CD14-positive monocyte (primary cell): ENCODE measurements around the gene DCUN1D4. TPM values are rescaled to one million over a fixed set of nuclear protein-coding genes. Genes with fewer than 3 reads are reported as not detected.

Experiments used
- DNase-seq, 3 donors: peaks; one replicate each; pipeline ENCODE4 v3.0.0-alpha.2; 2011 to 2022
- H2AFZ ChIP-seq: 2 replicates; pipeline ENCODE4 v1.6.0; 2012; ENCODE audit warnings: mild to moderate bottlenecking, low read depth, low read length, inconsistent platforms; ENCODE audit not compliant: insufficient read depth, poor library complexity, severe bottlenecking
- H3K27ac ChIP-seq, 2 donors: 1 replicate in 1 of 2; 2 replicates in 1 of 2; pipeline ENCODE4 v1.5.1; 2012 to 2013; ENCODE audit warnings: low read length in 2 of 2, control low read depth in 1 of 2, inconsistent platforms in 1 of 2, low read depth in 1 of 2, mild to moderate bottlenecking in 1 of 2
- H3K27me3 ChIP-seq, 2 donors: one replicate each; pipeline versions ENCODE4 v1.6.0 to v1.6.1; 2011 to 2013; ENCODE audit warnings: low read length in 2 of 2; ENCODE audit not compliant: control insufficient read depth in 2 of 2, insufficient read depth in 2 of 2
- H3K36me3 ChIP-seq, 2 donors: replicated peaks in 1 of 2; 1 replicate in 1 of 2; 2 replicates in 1 of 2; pipeline versions ENCODE4 v1.5.1 to v1.6.1; 2012 to 2013; ENCODE audit warnings: low read length in 2 of 2, control low read depth in 1 of 2, inconsistent platforms in 1 of 2, mild to moderate bottlenecking in 1 of 2; ENCODE audit not compliant: insufficient read depth in 2 of 2, control insufficient read depth in 1 of 2
- H3K4me1 ChIP-seq, 2 donors: 1 replicate in 1 of 2; 2 replicates in 1 of 2; pipeline versions ENCODE4 v1.5.1 to v1.6.1; 2012 to 2013; ENCODE audit warnings: low read length in 2 of 2, control low read depth in 1 of 2, inconsistent platforms in 1 of 2, mild to moderate bottlenecking in 1 of 2, moderate library complexity in 1 of 2; ENCODE audit not compliant: insufficient read depth in 2 of 2, control insufficient read depth in 1 of 2
- H3K4me2 ChIP-seq: replicated peaks from 2 replicates; pipeline ENCODE3; 2012; ENCODE audit warnings: low read length, moderate library complexity, mild to moderate bottlenecking; ENCODE audit not compliant: poor library complexity, severe bottlenecking; ENCODE audit errors: extremely low read depth
- H3K4me3 ChIP-seq, 3 experiments: fragments of 200-600 bp in 1 of 3; sonication (generic) in 1 of 3; replicated peaks in 1 of 3; 1 replicate in 2 of 3; 2 replicates in 1 of 3; pipeline ENCODE4 v1.5.1; 2011 to 2013; ENCODE audit warnings: low read length in 3 of 3, mild to moderate bottlenecking in 3 of 3, control low read depth in 2 of 3, low read depth in 2 of 3, inconsistent platforms in 1 of 3, moderate library complexity in 1 of 3
- H3K79me2 ChIP-seq: 2 replicates; pipeline ENCODE4 v1.6.0; 2012; ENCODE audit warnings: mild to moderate bottlenecking, control low read depth, inconsistent platforms, low read length, moderate library complexity; ENCODE audit not compliant: insufficient read depth
- H3K9ac ChIP-seq: 2 replicates; pipeline ENCODE4 v1.6.0; 2017; ENCODE audit warnings: low read length, mild to moderate bottlenecking; ENCODE audit not compliant: insufficient read depth, poor library complexity, severe bottlenecking
- H3K9me3 ChIP-seq, 2 donors: replicated peaks in 1 of 2; 1 replicate in 1 of 2; 2 replicates in 1 of 2; pipeline versions ENCODE4 v1.5.1 to v1.6.1; 2012 to 2013; ENCODE audit warnings: low read length in 2 of 2, control low read depth in 1 of 2; ENCODE audit not compliant: control insufficient read depth in 1 of 2, insufficient read depth in 1 of 2
- H4K20me1 ChIP-seq: 2 replicates; pipeline ENCODE4 v1.6.0; 2012; ENCODE audit warnings: mild to moderate bottlenecking, low read length, control low read depth, moderate library complexity; ENCODE audit not compliant: insufficient read depth
- H3K27ac Mint-ChIP-seq, 7 donors: one replicate each; pipeline ENCODE4 v1.8.0; 2020; ENCODE audit warnings: mild to moderate bottlenecking in 7 of 7, mixed read lengths in 7 of 7, moderate library complexity in 6 of 7, inconsistent platforms in 2 of 7
- H3K27me3 Mint-ChIP-seq, 3 donors: one replicate each; pipeline ENCODE4 v1.8.0; 2021 to 2022; ENCODE audit warnings: low read depth in 3 of 3, mild to moderate bottlenecking in 3 of 3, mixed read lengths in 3 of 3, moderate library complexity in 3 of 3, inconsistent platforms in 1 of 3
- H3K36me3 Mint-ChIP-seq, 2 donors: one replicate each; pipeline ENCODE4 v1.8.0; 2020; ENCODE audit warnings: mixed read lengths in 2 of 2, inconsistent platforms in 1 of 2, mild to moderate bottlenecking in 1 of 2
- H3K4me1 Mint-ChIP-seq: one replicate; pipeline ENCODE4 v1.8.0; 2020; ENCODE audit warnings: mild to moderate bottlenecking, mixed read lengths
- H3K4me3 Mint-ChIP-seq, 2 donors: one replicate each; pipeline ENCODE4 v1.8.0; 2020; ENCODE audit warnings: mild to moderate bottlenecking in 2 of 2, mixed read lengths in 2 of 2, moderate library complexity in 1 of 2
- H3K9me3 Mint-ChIP-seq, 7 donors: one replicate each; pipeline ENCODE4 v1.8.0; 2020 to 2022; ENCODE audit warnings: mixed read lengths in 7 of 7, mild to moderate bottlenecking in 6 of 7, moderate library complexity in 6 of 7, inconsistent platforms in 2 of 7
- CTCF ChIP-seq: fragments of 200-600 bp; IDR thresholded peaks from one replicate; pipeline ENCODE4 v1.8.0; 2022; ENCODE audit warnings: antibody characterized with exemption, mild to moderate bottlenecking
- WGBS: methylation state at CpG from one replicate; pipeline ENCODE4 v1.1.5; 2013; ENCODE audit warnings: missing lambda C conversion rate; ENCODE audit not compliant: insufficient coverage; 5-methylcytosine and 5-hydroxymethylcytosine counted together
- intact Hi-C, 2 donors: fragments of 100-400 bp; cut with micrococcal nuclease; formaldehyde crosslinking; loops; one replicate each; pipeline versions ENCODE4 v1.15.0 to v1.15.1; 2023
- polyA plus RNA-seq, 3 donors: library from polyadenylated mRNA; depleted of rRNA in 1 of 3; unstranded in 2 of 3; stranded (reverse) in 1 of 3; fragments of 300-500 nt in 2 of 3; fragments of >200 nt in 1 of 3; fragmentation: Illumina TruSeq in 2 of 3; gene quantifications; 1 replicate in 2 of 3; 2 replicates in 1 of 3; pipeline ENCODE4 v1.2.3, GENCODE V29; 2012 to 2021

Gene DCUN1D4
- polyA plus RNA-seq, 3 donors, result 4.7 to 15.2 (median 6.9) TPM

- TF ChIP-seq CTCF, result no peak
- Mint-ChIP-seq H3K4me1 (peaks cover 34% of the 10 kb centered on the region), H3K4me3 (no peak overlapping the region), H3K9me3 (peaks cover 0 to 2% (median 0%) of the 10 kb centered on the region in 7 donors), H3K27ac (no peak overlapping the region), H3K27me3 (no peaks in the 10 kb centered on the region), H3K36me3 (peaks cover 4 to 6% of the 10 kb centered on the region in 2 donors)
- Histone ChIP-seq H3K4me2 (no peak overlapping the region), H2AFZ (no peak overlapping the region), H3K4me1 (peaks cover 10 to 17% of the 10 kb centered on the region in 2 donors), H3K36me3 (no peaks in the 10 kb centered on the region), H3K4me3 (no peak overlapping the region), H4K20me1 (peaks cover 18% of the 10 kb centered on the region), H3K79me2 (peaks cover 19% of the 10 kb centered on the region), H3K9me3 (no peaks in the 10 kb centered on the region), H3K9ac (no peak overlapping the region), H3K27me3 (no peaks in the 10 kb centered on the region), H3K27ac (no peak overlapping the region)
- intact Hi-C loops, result no loop called here
- no peak for DNase-seq
- WGBS, result 88% methylated on average over 2 of the region's 2 CpGs
Measured at GRCh38 chr4:51855270-51855669, 12.3 kb downstream of the DCUN1D4 start.

- H3K27ac Mint-ChIP-seq, result no peak overlapping the region
- 89% methylated on average over 1 of the region's 3 CpGs for WGBS
- H3K4me1 Mint-ChIP-seq, result peaks cover 29% of the 10 kb centered on the region
- Histone ChIP-seq H3K4me1 (peaks cover 10 to 14% of the 10 kb centered on the region in 2 donors), H3K36me3 (no peaks in the 10 kb centered on the region), H4K20me1 (peaks cover 14% of the 10 kb centered on the region), H2AFZ (no peak overlapping the region), H3K27me3 (no peaks in the 10 kb centered on the region), H3K9ac (no peak overlapping the region), H3K79me2 (peaks cover 14% of the 10 kb centered on the region), H3K4me2 (no peak overlapping the region), H3K9me3 (no peaks in the 10 kb centered on the region), H3K27ac (no peak overlapping the region), H3K4me3 (no peak overlapping the region)
- peaks cover 8 to 11% of the 10 kb centered on the region in 2 donors for H3K36me3 Mint-ChIP-seq
- H3K27me3 Mint-ChIP-seq, result no peaks in the 10 kb centered on the region
- intact Hi-C loops, result no loop called here
- H3K4me3 Mint-ChIP-seq, result no peak overlapping the region
- DNase-seq, result no peak
- TF ChIP-seq CTCF, result no peak
- H3K9me3 Mint-ChIP-seq, result peaks cover 0 to 2% (median 0%) of the 10 kb centered on the region in 7 donors
Measured at GRCh38 chr4:51855751-51856150, 12.8 kb downstream of the DCUN1D4 start.
